Measurements from ENCODE around the gene MS4A15.
"Not testable (repeated sequence)": the region's sequence is repeated elsewhere in the genome, so short reads cannot be mapped to it uniquely, and the experiment has no call there.

Gene MS4A15

GRCh38 chr11:60801194-60801593, 44.5 kb downstream of the MS4A15 start:
- no peak for DNase-seq (ENCODE audit: low read depth in 4 of 4, low spot score in 1 of 4)

GRCh38 chr11:60803273-60803936, 46.7 kb downstream of the MS4A15 start:
- no peak for DNase-seq (ENCODE audit: low read depth in 4 of 4, low spot score in 1 of 4)

DNA sequence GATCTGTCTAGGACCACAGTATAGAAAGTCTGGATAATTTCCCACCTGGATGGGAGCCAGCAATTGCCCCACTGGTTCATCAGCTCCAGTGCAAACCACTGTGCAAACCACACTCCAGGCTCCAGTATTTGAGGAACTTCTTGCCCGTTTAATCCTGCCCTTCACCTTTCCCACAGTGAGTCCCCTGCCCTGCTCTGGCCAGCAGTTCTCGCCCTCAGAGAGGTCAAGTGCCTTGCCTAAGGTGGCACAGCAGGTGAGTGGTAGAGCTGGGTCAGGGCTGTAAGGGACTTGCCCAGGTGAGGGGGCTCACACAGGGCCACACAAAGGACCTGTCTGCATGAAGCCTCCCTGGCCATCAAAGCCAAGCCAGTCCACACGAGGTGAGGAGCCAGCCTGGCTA, 52.6 kb downstream of the MS4A15 start:
- no peak for DNase-seq (ENCODE audit: low read depth in 4 of 4, low spot score in 1 of 4)

- no peak for DNase-seq (ENCODE audit: low read depth in 4 of 4, low spot score in 1 of 4)
Observed at GRCh38 chr11:60809691-60810090, 53.0 kb downstream of the MS4A15 start.

GRCh38 chr11:60810151-60810550, 53.5 kb downstream of the MS4A15 start:
- no peak for DNase-seq (ENCODE audit: low read depth in 4 of 4, low spot score in 1 of 4)

GRCh38 chr11:60810569-60810968, 53.9 kb downstream of the MS4A15 start:
- no peak for DNase-seq (ENCODE audit: low read depth in 4 of 4, low spot score in 1 of 4)

- DNase-seq (ENCODE audit: low read depth in 4 of 4, low spot score in 1 of 4): no peak
Observed at GRCh38 chr11:60813324-60813723, 56.7 kb downstream of the MS4A15 start.

DNA sequence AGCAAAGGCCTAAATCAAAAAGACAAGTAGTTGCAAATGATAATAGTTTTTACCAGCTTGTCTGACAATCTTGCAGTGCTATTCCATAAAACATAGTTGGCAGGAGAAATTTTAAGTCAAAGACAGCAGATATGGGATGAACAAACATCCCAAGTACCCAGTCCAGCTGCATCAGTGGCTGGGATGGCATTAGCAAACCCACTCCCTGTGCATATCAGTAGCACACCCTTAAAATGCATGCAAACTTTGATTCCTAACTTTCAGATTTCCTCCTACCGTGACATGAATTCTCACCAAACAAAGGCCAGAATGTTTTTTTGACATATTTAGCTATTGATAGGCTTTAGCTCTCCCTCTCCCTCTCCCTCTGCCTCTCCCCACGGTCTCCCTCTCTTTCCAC, 57.4 kb downstream of the MS4A15 start:
- no peak for DNase-seq (ENCODE audit: low read depth in 4 of 4, low spot score in 1 of 4)

DNA sequence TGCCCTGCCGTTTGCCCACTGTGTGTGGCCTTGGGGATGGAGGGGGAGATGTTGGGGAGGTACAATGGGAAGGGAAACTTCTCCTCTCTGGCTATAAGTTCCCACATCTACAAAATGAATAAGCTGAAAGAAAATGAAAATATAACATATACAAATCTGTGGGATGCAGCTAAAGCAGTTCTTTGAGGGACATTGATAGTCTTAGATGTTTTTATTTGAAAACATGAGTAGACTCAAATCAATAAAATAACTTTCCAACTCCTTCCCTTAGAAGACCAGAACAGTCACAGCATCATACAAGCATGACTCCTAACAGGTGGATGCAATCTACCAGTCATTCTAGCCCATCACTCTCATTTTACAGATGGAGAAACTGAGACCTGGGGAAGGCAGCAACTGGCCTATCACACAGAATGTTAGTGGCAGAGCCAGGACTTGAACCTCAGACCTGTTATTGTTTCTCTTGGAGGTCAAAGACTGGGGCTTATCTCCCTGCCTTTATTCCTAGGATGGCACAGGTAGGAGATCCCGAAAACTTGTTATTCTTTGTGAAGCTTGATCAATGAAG, 60.0 kb downstream of the MS4A15 start:
- no peak for DNase-seq (ENCODE audit: low read depth in 4 of 4, low spot score in 1 of 4)

GRCh38 chr11:60818057-60818456, 61.4 kb downstream of the MS4A15 start:
- no peak for DNase-seq (ENCODE audit: low read depth in 4 of 4, low spot score in 1 of 4)

- DNase-seq (ENCODE audit: low read depth in 4 of 4, low spot score in 1 of 4): no peak
Observed at GRCh38 chr11:60821827-60822599, 65.3 kb downstream of the MS4A15 start.

DNA sequence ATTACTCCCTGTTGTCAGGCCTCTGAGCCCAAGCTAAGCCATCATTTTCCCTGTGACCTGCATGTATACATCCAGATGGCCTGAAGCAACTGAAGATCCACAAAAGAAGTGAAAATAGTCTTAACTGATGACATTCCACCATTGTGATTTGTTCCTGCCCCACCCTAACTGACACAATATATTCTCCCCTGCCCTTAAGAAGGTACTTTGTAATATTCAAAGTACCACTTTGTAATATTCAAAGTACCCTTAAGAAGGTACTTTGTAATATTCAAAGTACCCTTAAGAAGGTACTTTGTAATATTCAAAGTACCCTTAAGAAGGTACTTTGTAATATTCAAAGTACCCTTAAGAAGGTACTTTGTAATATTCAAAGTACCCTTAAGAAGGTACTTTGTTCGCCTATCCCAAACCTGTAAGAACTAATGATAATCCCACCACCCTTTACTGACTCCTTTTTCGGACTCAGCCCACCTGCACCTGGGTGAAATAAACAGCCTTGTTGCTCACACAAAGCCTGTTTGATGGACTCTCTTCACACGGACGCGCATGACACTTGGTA, 67.2 kb downstream of the MS4A15 start:
- not testable (repeated sequence) for DNase-seq (ENCODE audit: low read depth in 4 of 4, low spot score in 1 of 4)

DNA sequence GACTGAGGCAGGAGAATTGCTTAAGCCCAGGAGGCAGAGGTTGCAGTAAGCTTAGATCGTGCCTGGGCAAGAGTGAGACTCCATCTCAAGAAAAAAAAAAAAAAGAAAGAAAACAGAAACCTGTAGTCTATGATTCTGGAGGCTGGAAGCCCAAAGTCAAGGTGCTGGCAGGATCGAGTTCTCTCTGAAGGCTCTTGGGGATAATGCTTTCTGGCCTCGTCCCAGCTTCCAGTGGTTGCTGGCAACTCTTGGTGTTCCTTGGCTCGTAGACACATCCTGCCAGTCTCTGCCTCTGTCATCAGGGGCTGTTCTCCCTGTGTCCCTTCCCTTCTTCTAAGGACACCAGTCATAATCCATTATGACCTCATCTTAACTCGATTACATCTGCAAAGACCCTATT, 68.5 kb downstream of the MS4A15 start:
- DNase-seq (ENCODE audit: low read depth in 4 of 4, low spot score in 1 of 4): no peak

DNA sequence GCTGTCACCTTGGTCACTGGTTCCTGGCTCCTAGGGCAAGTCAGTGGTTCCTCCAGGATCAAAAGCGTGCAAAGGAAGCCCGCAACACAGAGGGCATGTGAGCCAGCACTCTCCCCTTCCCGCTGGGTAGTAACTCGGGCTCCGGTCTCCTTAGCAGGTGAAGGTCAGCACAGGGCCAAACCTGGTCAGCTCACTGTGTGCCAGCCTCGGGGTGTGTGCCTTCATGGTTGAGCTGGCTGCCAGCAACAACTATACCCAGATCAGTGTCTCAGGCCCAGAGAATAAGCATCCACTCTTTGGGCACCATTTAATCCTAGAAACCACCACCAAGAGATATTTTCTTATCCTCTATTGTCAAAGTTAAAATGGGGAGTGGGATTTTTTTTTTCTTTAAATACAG, 69.1 kb downstream of the MS4A15 start:
- no peak for DNase-seq (ENCODE audit: low read depth in 4 of 4, low spot score in 1 of 4)
